KMS-11 (cell line): ENCODE measurements around the gene ERI2.
"Not testable (repeated sequence)": the region's sequence is repeated elsewhere in the genome, so short reads cannot be mapped to it uniquely, and the experiment has no call there.

Source experiments
- H2AFZ ChIP-seq: fragments of 200-600 bp; sonication (generic); 2 replicates; pipeline ENCODE4 v1.6.1; 2016; ENCODE audit warnings: antibody characterized with exemption, mixed run types, low read depth
- H3K27ac ChIP-seq: fragments of 200-600 bp; sonication (generic); 2 replicates; pipeline ENCODE4 v1.6.1; 2016; ENCODE audit warnings: mild to moderate bottlenecking, mixed run types
- H3K27me3 ChIP-seq: fragments of 200-600 bp; sonication (generic); 2 replicates; pipeline ENCODE4 v1.6.1; 2017; ENCODE audit warnings: mild to moderate bottlenecking, low read depth, mixed run types, moderate library complexity; ENCODE audit not compliant: insufficient read depth
- H3K36me3 ChIP-seq: fragments of 200-600 bp; sonication (generic); 2 replicates; pipeline ENCODE4 v1.6.1; 2017; ENCODE audit warnings: mild to moderate bottlenecking, mixed run types; ENCODE audit not compliant: insufficient read depth
- H3K4me1 ChIP-seq: fragments of 200-600 bp; sonication (generic); 2 replicates; pipeline ENCODE4 v1.6.1; 2016; ENCODE audit warnings: mild to moderate bottlenecking, low read depth, mixed run types; ENCODE audit not compliant: poor library complexity, severe bottlenecking
- H3K4me2 ChIP-seq: fragments of 200-600 bp; sonication (generic); 2 replicates; pipeline ENCODE4 v1.7.0; 2016; ENCODE audit warnings: mild to moderate bottlenecking, mixed run types
- H3K4me3 ChIP-seq: fragments of 200-600 bp; sonication (generic); IDR thresholded peaks from 2 replicates; pipeline ENCODE4 v1.6.1; 2017; ENCODE audit warnings: low read depth, low read length, mixed read lengths; ENCODE audit not compliant: insufficient read depth
- H3K79me2 ChIP-seq: fragments of 200-600 bp; sonication (generic); 2 replicates; pipeline ENCODE4 v1.6.1; 2016; ENCODE audit warnings: low read depth, mixed run types; ENCODE audit not compliant: insufficient read depth
- H3K9ac ChIP-seq: fragments of 200-600 bp; sonication (generic); 2 replicates; pipeline ENCODE4 v1.6.1; 2016; ENCODE audit warnings: mild to moderate bottlenecking, mixed run types
- H4K20me1 ChIP-seq: fragments of 200-600 bp; sonication (generic); 2 replicates; pipeline ENCODE4 v1.6.1; 2016; ENCODE audit warnings: mild to moderate bottlenecking, mixed run types; ENCODE audit not compliant: insufficient read depth
- CTCF ChIP-seq: fragments of 200-600 bp; sonication (generic); conservative IDR thresholded peaks from 2 replicates; pipeline ENCODE4 v1.6.1; 2017; ENCODE audit warnings: low read depth, mild to moderate bottlenecking, antibody characterized with exemption, low read length, moderate library complexity, mixed read lengths

The ERI2 gene

GRCh38 chr16:20762404-20763123 lies 43.7 kb downstream of the ERI2 start:
- H4K20me1 ChIP-seq: no peaks in the 10 kb centered on the region
- no peak for TF ChIP-seq CTCF
- no peak overlapping the region for H3K9ac ChIP-seq
- peak overlapping the region; percentile 74 for H3K4me2 ChIP-seq
- H3K4me3 ChIP-seq: no peak overlapping the region
- H3K79me2 ChIP-seq: no peaks in the 10 kb centered on the region
- H3K4me1 ChIP-seq: peaks cover 14% of the 10 kb centered on the region
- no peak overlapping the region; the same call in 1 of the 2 replicates for H3K27ac ChIP-seq
- H2AFZ ChIP-seq: peak overlapping the region; percentile 87
- no peaks in the 10 kb centered on the region for H3K36me3 ChIP-seq
- H3K27me3 ChIP-seq: no peaks in the 10 kb centered on the region

GRCh38 chr16:20761175-20761574 lies 45.1 kb downstream of the ERI2 start:
- Histone ChIP-seq H3K79me2 (no peaks in the 10 kb centered on the region), H3K36me3 (no peaks in the 10 kb centered on the region), H3K4me2 (no peak overlapping the region), H3K4me1 (peaks cover 14% of the 10 kb centered on the region), H3K9ac (no peak overlapping the region), H3K27ac (no peak overlapping the region), H4K20me1 (no peaks in the 10 kb centered on the region), H3K4me3 (no peak overlapping the region), H2AFZ (no peak overlapping the region), H3K27me3 (no peaks in the 10 kb centered on the region)
- no peak for TF ChIP-seq CTCF

DNA sequence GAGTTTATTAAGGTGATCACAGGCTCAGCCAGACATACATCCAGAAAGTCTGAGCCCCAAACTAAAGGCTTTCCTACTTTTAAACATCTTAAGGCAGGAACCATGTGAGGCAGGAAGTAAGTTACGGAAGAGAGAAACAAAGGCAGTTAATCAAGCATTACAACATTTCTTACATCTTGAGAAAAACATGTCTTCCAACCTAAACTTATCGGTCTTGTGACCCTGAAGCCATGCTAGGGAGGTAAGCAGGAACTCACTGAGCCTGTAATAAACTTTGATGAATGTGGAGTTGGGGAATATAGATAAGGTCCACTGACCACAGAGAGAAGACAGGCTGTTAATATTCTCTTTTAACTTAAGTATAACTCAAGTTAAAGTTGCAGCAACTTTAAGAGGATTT lies 45.9 kb downstream of the ERI2 start:
- H4K20me1 ChIP-seq: no peaks in the 10 kb centered on the region

GRCh38 chr16:20755799-20756198 lies 50.5 kb downstream of the ERI2 start:
- H3K27me3 ChIP-seq, H3K4me1 ChIP-seq, H2AFZ ChIP-seq, H3K4me3 ChIP-seq, H3K4me2 ChIP-seq, H3K9ac ChIP-seq, H3K36me3 ChIP-seq, H3K79me2 ChIP-seq, H3K27ac ChIP-seq, H4K20me1 ChIP-seq: not testable (repeated sequence)

More for the DNA sequence above, 45.9 kb downstream of the ERI2 start:
- H3K27ac ChIP-seq: no peak overlapping the region
- H2AFZ ChIP-seq: no peak overlapping the region
- H3K9ac ChIP-seq: no peak overlapping the region
- no peaks in the 10 kb centered on the region for H3K36me3 ChIP-seq
- H3K4me3 ChIP-seq: no peak overlapping the region
- no peaks in the 10 kb centered on the region for H3K79me2 ChIP-seq
- H3K4me1 ChIP-seq: peaks cover 14% of the 10 kb centered on the region
- H3K4me2 ChIP-seq: no peak overlapping the region
- TF ChIP-seq CTCF: no peak
- no peaks in the 10 kb centered on the region for H3K27me3 ChIP-seq

GRCh38 chr16:20755238-20755637 lies 51.0 kb downstream of the ERI2 start:
- Histone ChIP-seq H3K27ac (no peak overlapping the region), H3K36me3 (no peaks in the 10 kb centered on the region), H3K4me2 (no peak overlapping the region), H4K20me1 (no peaks in the 10 kb centered on the region), H3K4me1 (no peaks in the 10 kb centered on the region), H3K79me2 (no peaks in the 10 kb centered on the region), H3K4me3 (no peak overlapping the region), H3K9ac (no peak overlapping the region), H2AFZ (no peak overlapping the region), H3K27me3 (no peaks in the 10 kb centered on the region)
- no peak for TF ChIP-seq CTCF
